ENCODE results near the gene ZNF784.
"Not testable (repeated sequence)": the region's sequence is repeated elsewhere in the genome, so short reads cannot be mapped to it uniquely, and the experiment has no call there.

The ZNF784 gene

DNA sequence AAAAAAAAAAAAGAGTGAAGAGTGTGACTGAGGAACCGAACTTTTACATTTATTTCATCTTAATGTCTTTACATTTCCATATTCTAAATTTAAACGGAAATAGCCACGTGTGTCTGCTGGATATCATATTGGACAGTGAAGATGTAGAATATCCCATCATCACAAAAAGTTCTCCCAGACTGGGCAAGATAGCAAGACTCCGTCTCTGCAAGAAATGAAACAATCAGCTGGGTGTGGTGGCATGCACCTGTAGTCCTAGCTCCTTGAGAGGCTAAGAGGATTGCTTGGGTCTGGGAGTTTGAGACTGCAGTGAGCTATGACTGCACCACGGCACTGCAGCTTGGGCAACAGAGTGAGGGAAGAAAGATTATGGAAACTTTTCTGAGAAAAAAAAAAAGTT is 47.6 kb downstream of the ZNF784 start:
- CTCF ChIA-PET, result no interaction called here
- no peak for TF ChIP-seq BHLHE40 (IDR thresholded peaks at IDR 0.05; ENCODE audit: borderline replicate concordance)
- TF ChIP-seq SUZ12 (IDR thresholded peaks at IDR 0.05), result no peak
- no peak for TF ChIP-seq ZNF384 (IDR thresholded peaks at IDR 0.05)
- TF ChIP-seq TARDBP (IDR thresholded peaks at IDR 0.05), result no peak
- TF ChIP-seq FOXK2 (IDR thresholded peaks at IDR 0.05), result no peak
- TF ChIP-seq NFRKB (IDR thresholded peaks at IDR 0.05), result no peak
- TF ChIP-seq ELF4 (IDR thresholded peaks at IDR 0.05), result no peak
- no peak for TF ChIP-seq FOXM1 (IDR thresholded peaks at IDR 0.05; ENCODE audit: borderline replicate concordance)
- TF ChIP-seq FOXA1 (IDR thresholded peaks at IDR 0.05), result no peak
- no peak for TF ChIP-seq SP1 (IDR thresholded peaks at IDR 0.05)
- TF ChIP-seq, protein P1, sequence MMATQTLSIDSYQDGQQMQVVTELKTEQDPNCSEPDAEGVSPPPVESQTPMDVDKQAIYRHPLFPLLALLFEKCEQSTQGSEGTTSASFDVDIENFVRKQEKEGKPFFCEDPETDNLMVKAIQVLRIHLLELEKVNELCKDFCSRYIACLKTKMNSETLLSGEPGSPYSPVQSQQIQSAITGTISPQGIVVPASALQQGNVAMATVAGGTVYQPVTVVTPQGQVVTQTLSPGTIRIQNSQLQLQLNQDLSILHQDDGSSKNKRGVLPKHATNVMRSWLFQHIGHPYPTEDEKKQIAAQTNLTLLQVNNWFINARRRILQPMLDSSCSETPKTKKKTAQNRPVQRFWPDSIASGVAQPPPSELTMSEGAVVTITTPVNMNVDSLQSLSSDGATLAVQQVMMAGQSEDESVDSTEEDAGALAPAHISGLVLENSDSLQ (IDR thresholded peaks at IDR 0.05), result no peak
- no peak for TF ChIP-seq L3MBTL2 (conservative IDR thresholded peaks at IDR 0.05)
- no peak for TF ChIP-seq LEF1 (IDR thresholded peaks at IDR 0.05; ENCODE audit: borderline replicate concordance)
- no peak for TF ChIP-seq HDGF (IDR thresholded peaks at IDR 0.05; ENCODE audit: borderline replicate concordance)
- TF ChIP-seq ARNT (IDR thresholded peaks at IDR 0.05), result no peak
- TF ChIP-seq CTBP1 (IDR thresholded peaks at IDR 0.05; ENCODE audit: borderline replicate concordance), result no peak
- no peak for DNase-seq (ENCODE audit: extremely low spot score)
- POLR2A ChIA-PET, result no interaction called here

DNA sequence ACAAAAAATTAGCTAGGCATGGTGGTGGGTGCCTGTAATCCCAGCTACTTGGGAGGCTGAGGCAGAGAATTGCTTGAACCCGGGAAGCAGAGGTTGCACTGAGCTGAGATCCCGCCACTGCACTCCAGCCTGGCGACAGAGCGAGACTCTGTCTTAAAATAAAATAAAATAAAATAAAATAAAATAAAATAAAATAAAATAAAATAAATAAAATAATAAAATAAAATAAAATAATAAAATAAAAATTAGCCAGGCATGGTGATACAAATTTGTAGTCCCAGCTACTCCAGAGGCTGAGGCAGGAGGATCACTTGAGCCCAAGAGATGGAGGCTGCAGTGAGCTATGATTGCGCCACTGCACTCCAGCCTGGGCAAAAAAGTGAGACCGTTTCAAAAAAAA is 50.4 kb downstream of the ZNF784 start:
- ChIA-PET CTCF (interaction anchor here (0.7 kb wide), 1 partner anchor 33 kb away, joined by 3 read pairs; no protein-coding TSS in a partner anchor), POLR2A (interaction anchor here (1.4 kb wide), 1 partner anchor 25 kb away, joined by 5 read pairs; the partner anchor contains the start of gene FIZ1)
- DNase-seq (ENCODE audit: extremely low spot score), result not testable (repeated sequence)

Data from HEK293T (cell line).